NOMO-1 treated with dmso at 0.1 percent for 144 hours (cell line): ENCODE measurements around the gene MYPN.

Experiments
- DNase-seq: peaks from one replicate; lab custom pipeline; 2025; ENCODE audit not compliant: unreplicated experiment; lab: John Stamatoyannopoulos, UW

MYPN gene

DNA sequence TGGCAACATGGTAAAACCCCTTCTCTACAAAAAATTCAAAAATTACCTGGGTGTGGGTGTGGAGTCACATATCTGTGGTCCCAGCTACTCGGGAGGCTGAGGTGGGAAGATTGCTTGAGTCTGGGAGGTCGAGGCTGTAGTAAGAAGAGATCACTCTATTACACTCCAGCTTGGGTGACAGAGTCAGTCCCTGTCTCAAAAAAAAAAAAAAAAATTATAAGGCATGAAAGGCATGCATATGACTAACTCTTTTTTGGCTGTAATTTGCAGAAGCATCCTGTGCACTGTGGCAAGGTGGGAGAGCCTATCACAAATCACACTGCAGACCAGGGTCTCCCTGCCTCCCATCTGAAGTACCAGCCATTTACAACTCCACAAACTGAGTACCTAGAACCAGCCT, 14.1 kb upstream of the MYPN start:
- DNase-seq = no peak

GRCh38 chr10:68096913-68097516, 12.3 kb upstream of the MYPN start:
- DNase-seq = no peak

DNA sequence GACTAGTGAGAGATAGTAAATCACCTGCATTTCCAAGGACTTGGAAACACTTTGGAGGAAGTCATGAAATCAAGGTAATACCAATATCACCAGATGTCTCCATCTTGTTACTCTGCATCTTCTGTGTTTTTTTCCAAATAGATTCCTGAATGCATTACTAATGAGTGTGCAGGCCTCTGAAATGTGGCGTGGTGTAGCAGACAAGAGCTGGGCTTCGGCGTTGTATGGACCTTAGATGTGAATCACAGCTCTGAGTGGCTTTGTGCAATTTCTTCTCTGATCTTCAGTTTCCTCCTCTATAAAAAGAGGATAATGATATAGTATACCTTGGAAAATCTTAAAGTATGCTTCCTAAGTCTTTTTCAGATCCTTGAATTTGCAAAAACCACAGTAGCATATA, 9.6 kb upstream of the MYPN start:
- DNase-seq = no peak

GRCh38 chr10:68101066-68101465, 8.2 kb upstream of the MYPN start:
- DNase-seq = no peak

- no peak for DNase-seq
These were observed 5.9 kb upstream of the MYPN start for GRCh38 chr10:68103261-68103878.

DNA sequence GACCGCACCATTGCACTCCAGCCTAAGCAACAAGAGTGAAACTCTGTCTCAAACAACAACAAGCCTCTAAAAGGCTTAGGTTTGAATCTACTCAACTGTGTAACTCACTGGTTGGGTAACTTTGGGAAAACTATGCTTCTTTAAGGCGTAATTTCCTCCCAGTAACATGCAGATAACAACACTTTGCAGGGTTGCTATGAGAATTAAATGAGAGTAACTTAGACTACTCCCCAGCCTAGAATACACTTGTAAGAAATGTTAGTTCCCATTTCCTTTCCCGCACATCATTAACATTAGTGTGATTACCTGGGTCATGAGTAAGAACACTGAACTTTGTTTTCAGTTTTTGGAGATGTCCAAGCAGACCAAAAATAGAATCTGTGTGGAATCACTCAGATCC, 5.4 kb upstream of the MYPN start:
- DNase-seq = no peak

GRCh38 chr10:68105820-68106219, 3.5 kb upstream of the MYPN start:
- DNase-seq = no peak

- DNase-seq = no peak
These were observed 2.6 kb upstream of the MYPN start for GRCh38 chr10:68106656-68107055.

GRCh38 chr10:68107651-68108050, 1.6 kb upstream of the MYPN start:
- DNase-seq = no peak

DNA sequence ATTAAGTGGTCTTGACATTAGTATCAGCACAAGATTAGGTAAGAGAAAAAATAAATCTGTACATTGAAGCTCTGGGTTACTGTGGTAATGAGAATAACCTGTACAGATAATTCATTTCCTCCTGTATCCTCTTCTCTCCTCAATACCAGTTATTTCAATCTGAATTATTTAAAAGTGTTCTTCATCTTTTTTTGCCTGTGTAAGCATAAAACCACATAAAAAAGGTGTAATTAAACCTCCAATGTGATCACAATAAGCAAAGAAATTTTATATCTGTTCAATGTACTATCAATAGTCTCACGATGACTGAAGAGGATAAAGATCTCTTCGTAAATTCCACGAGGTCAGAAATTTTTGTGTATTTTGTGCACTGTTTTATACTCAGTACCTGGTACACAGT, 1.2 kb upstream of the MYPN start:
- no peak for DNase-seq

- DNase-seq = no peak
These were observed 635 bp upstream of the MYPN start for GRCh38 chr10:68108653-68109052.

- no peak for DNase-seq
These were observed 739 bp downstream of the MYPN start for GRCh38 chr10:68110027-68110426.

DNA sequence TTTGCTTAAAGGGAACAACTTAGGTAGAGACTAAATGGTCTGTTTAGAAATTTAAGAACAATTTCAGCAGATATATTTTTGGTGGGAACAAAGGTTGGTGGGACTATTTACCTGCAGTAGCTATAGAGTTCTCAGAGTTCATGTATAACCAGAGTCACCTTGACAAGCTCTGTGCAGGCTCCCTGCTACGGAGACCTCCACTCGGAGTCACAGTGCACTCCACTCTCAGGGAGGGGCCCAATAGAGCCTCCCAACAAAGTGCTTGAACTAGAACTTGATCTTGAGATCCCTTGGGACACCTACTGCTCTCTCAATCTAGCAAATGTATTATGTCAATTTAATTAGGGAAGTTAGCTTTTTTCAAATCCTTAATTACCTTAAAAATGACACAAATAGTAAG, 2.3 kb downstream of the MYPN start:
- no peak for DNase-seq

DNA sequence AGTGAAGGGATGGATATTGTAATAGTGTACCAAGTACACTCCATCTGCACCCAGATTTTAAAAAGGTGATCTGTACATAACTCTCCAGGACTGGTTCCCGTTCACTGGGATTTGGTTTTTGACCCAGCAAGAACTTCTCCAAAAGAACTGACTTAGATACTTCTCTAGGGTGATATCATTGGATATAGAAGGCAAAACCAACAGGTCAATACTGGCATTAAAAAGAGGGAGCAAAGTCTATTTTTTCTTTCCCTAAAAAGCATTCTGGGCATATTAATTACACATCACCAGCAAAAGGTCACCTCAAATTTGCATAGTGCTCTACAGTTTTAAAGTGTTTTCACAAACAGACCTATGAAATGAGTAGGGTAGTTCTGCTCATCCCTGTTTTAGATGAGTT, 3.5 kb downstream of the MYPN start:
- no peak for DNase-seq

DNA sequence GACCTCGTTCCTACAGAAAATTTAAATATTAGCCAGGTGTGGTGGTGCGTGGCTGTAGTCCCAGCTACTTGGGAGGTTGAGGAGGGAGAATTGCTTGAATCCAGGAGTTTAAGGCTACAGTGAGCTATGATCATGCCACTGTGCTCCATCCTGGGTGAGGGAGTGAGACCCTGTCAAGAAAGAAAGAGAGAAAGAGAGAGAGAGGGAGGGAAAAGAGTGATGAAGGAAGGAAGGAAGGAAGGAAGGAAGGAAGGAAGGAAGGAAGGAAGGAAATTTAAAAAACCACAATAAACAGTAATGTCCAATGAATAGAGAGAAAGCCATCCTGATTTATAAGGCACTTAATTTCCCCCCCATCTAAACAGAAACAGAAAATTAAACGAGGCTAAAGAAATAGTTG, 9.4 kb downstream of the MYPN start:
- no peak for DNase-seq

- no peak for DNase-seq
These were observed 11.9 kb downstream of the MYPN start for GRCh38 chr10:68121020-68121743.

DNA sequence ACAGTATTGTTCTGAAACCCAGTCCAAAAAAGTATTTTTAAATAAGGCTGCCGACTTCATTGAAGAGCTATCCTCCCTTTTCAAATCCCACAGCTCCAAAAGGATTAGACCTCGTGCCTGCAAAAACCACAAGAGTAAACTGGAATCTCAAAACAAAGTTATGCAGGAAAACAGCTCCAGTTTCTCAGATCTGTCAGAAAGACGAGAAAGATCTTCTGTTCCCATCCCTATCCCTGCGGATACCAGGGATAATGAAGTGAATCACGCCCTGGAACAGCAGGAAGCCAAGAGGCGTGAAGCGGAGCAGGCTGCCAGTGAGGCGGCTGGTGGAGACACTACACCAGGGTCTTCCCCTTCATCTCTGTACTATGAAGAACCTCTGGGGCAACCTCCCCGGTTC, 12.6 kb downstream of the MYPN start:
- no peak for DNase-seq

- DNase-seq = no peak
These were observed 15.4 kb downstream of the MYPN start for GRCh38 chr10:68124718-68125117.

DNA sequence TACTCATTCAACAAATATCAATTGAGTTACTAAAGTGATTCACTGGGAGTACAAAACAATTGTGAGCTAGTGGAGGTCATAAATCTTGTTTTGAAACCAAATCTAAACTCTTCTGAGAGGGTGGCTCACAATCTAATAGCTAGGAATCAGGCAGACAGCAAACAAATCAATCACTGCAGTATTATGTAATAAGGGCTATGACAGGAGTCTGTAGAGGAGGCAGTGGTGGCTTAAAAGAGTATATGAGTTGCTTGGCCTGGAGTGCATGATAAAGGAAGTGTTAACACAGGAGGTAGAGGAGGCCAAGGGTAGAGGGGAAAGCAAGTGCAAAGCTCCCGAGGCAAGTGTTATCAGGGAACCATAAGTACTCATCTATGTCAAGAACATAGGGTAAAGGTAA, 16.5 kb downstream of the MYPN start:
- no peak for DNase-seq

DNA sequence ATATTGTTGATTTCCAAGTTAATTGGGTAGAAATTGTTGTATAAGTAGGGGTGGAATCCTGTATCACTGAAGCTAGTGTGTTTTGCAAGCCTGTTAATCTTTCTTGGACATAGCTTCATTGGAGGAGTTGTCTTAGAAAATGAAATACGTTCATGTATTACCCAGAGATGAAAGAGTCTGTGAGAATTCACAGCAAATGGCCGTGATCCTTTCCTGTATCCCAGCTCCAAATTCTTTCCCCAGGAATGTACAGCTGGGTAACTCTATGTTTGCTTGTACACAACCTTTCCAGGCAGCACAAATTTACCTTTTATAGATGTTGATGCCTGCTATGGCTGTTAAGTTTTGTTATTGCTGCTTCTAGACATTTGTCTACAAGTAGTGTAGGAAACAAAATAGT, 18.7 kb downstream of the MYPN start:
- no peak for DNase-seq

DNA sequence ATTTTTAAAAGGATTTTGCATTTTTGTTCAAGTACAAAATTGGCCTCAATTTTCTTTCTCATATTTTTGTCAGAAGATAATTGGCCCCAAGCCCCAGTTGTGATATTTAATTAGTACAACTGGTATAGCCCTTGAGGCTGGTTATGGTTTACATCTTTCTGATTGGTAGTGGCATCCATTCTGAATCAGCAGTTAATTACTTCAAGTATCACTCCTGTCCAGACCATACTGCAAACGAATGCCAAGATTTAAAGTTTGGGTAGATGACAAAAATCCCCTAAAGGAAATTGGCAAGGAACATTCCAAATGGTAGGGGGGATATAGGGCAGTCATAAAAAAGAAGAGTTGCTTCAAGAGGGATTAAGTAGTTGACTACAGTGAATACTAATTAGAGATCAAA, 23.1 kb downstream of the MYPN start:
- DNase-seq = no peak

DNA sequence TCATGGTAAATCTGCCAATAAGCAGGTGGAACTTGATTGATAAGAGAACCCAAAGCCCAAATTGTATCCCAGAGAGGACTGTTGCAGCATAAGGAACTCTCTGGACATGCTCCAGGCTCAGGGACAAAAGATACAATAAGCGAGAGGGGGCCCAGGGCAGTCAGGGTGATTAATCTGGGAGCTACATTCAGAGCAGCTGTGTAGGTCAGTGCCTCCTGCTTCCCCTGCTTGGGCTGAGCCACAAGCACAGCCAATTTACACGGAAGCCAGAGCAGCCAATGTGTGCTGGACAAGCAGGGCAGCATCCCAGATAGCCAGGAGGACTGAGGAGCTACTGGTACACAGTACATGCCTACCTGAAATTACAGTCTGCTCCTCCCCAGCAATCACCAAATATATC, 24.2 kb downstream of the MYPN start:
- no peak for DNase-seq

GRCh38 chr10:68135362-68135761, 26.1 kb downstream of the MYPN start:
- DNase-seq = no peak
